Measurements from ENCODE around the gene RALY.

- TF ChIP-seq CTCF (IDR thresholded peaks at IDR 0.05) = no peak
- TF ChIP-seq POLR2A (IDR thresholded peaks at IDR 0.05) = no peak
Measured at GRCh38 chr20:34049389-34049788, 55.7 kb downstream of the RALY start.

All from uterus (tissue), 2 donors.